HepG2 (cell line): Measurements from ENCODE around the gene FAM20A. TPM values are rescaled to one million over a fixed set of nuclear protein-coding genes. Genes with fewer than 3 reads are reported as not detected.

Experiments
- ATAC-seq: fragments of 200-7000 bp; cut with Tn5 transposase; 3 replicates; pipeline ENCODE4 v1.9.1; 2020; ENCODE audit warnings: mild to moderate bottlenecking, moderate library complexity
- BruUV-seq: library from RNA; stranded (reverse); fragments of 400-500 nt; replicated peaks from 2 replicates; lab custom pipeline; 2021; lab: Mats Ljungman, UMichigan
- CTCF ChIA-PET: fragments of 300-600 bp; formaldehyde crosslinking; extraction: SDS; loops from one replicate; lab custom pipeline; 2021; ENCODE audit warnings: low total read pairs, inconsistent platforms, low intra/inter-chr PET ratio; lab: Yijun Ruan, JAX
- POLR2A ChIA-PET: fragments of 350-600 bp; sonication (Branson Sonifier 250); formaldehyde crosslinking; loops from one replicate; lab custom pipeline; 2020; ENCODE audit warnings: antibody characterized with exemption, inconsistent platforms; lab: Yijun Ruan, JAX
- DNase-seq: peaks from one replicate; pipeline ENCODE4 v3.0.0-alpha.2; 2015; ENCODE audit warnings: low spot score
- FAIRE-seq: peaks from 3 replicates; lab custom pipeline; 2011; peaks lifted over from hg19 to GRCh38; lab: Jason Lieb, UNC
- H2AFZ ChIP-seq: one replicate; pipeline ENCODE4 v1.6.1; 2011; ENCODE audit warnings: low read length, inconsistent platforms
- H3K27ac ChIP-seq: fragments of 300-600 bp; 3 replicates; pipeline ENCODE4 v1.8.0; 2011; ENCODE audit warnings: mixed run types, mild to moderate bottlenecking, mixed read lengths, low read length, inconsistent platforms; ENCODE audit not compliant: insufficient read depth; ENCODE audit errors: extremely low read length
- H3K27me3 ChIP-seq, 2 experiments: fragments of 200-600 bp in 1 of 2; 2 replicates in 1 of 2; 3 replicates in 1 of 2; pipeline versions ENCODE4 v1.6.0 to v1.8.0; 2011; ENCODE audit warnings: low read length in 2 of 2, mild to moderate bottlenecking in 2 of 2, moderate library complexity in 2 of 2, inconsistent platforms in 1 of 2; ENCODE audit not compliant: insufficient read depth in 2 of 2, control insufficient read depth in 1 of 2
- H3K36me3 ChIP-seq, 2 experiments: fragments of 200-600 bp in 1 of 2; replicated peaks in 1 of 2; 2 replicates in 1 of 2; 3 replicates in 1 of 2; pipeline versions ENCODE4 v1.5.1 to v1.8.0; 2011; ENCODE audit warnings: low read length in 2 of 2, inconsistent platforms in 1 of 2; ENCODE audit not compliant: insufficient read depth in 2 of 2, control insufficient read depth in 1 of 2
- H3K4me1 ChIP-seq: 2 replicates; pipeline ENCODE4 v1.5.1; 2012; ENCODE audit warnings: low read length, inconsistent platforms; ENCODE audit not compliant: insufficient read depth
- H3K4me2 ChIP-seq: 2 replicates; pipeline ENCODE4 v1.6.0; 2011; ENCODE audit warnings: low read depth, low read length, inconsistent platforms
- H3K4me3 ChIP-seq, 3 experiments: fragments of 200-600 bp in 1 of 3; sonication (generic), shearing (Covaris generic) in 1 of 3; replicated peaks in 1 of 3; 2 replicates each; pipeline ENCODE4 v1.5.1; 2011 to 2016; ENCODE audit warnings: low read length in 3 of 3, inconsistent platforms in 2 of 3, low read depth in 2 of 3, mild to moderate bottlenecking in 2 of 3, control low read depth in 1 of 3, mixed read lengths in 1 of 3; ENCODE audit not compliant: insufficient read depth in 1 of 3
- H3K79me2 ChIP-seq: one replicate; pipeline ENCODE4 v1.6.1; 2011; ENCODE audit warnings: low read length, inconsistent platforms; ENCODE audit not compliant: insufficient read depth
- H3K9ac ChIP-seq: 2 replicates; pipeline ENCODE4 v1.6.0; 2011; ENCODE audit warnings: mild to moderate bottlenecking, low read depth, low read length, inconsistent platforms; ENCODE audit not compliant: insufficient read depth
- H3K9me3 ChIP-seq: 2 replicates; pipeline ENCODE4 v1.5.1; 2012; ENCODE audit warnings: mild to moderate bottlenecking, low read length
- H4K20me1 ChIP-seq: 2 replicates; pipeline ENCODE4 v1.6.0; 2011; ENCODE audit warnings: inconsistent platforms, mild to moderate bottlenecking, low read length, moderate library complexity; ENCODE audit not compliant: insufficient read depth
- HNRNPUL1 ChIP-seq: fragments of 200-400 bp; formaldehyde crosslinking; IDR thresholded peaks from 2 replicates; pipeline ENCODE4 v1.6.1; 2017; ENCODE audit warnings: low read depth, mild to moderate bottlenecking, low read length, moderate library complexity
- JDP2 ChIP-seq: sonication (generic); formaldehyde crosslinking; IDR thresholded peaks from 2 replicates; pipeline ENCODE4 v1.8.1; 2022; ENCODE audit warnings: missing genetic modification reagents, borderline replicate concordance
- MED13 ChIP-seq: sonication (generic); formaldehyde crosslinking; IDR thresholded peaks from 2 replicates; pipeline ENCODE4 v1.5.0; 2020; ENCODE audit warnings: missing genetic modification reagents
- MIER2 ChIP-seq: IDR thresholded peaks from 2 replicates; pipeline ENCODE4 v1.6.1; 2016; ENCODE audit warnings: missing biosample characterization, missing genetic modification reagents
- PLRG1 ChIP-seq: fragments of 450-650 bp; conservative IDR thresholded peaks from 2 replicates; pipeline ENCODE4 v1.6.1; 2016
- TCF7L2 ChIP-seq: IDR thresholded peaks from 2 replicates; pipeline ENCODE4 v1.6.1; 2011; ENCODE audit warnings: mild to moderate bottlenecking, low read depth, low read length, moderate library complexity
- ZNF670 ChIP-seq: sonication (generic); formaldehyde crosslinking; IDR thresholded peaks from 2 replicates; pipeline ENCODE4 v1.8.0; 2022; ENCODE audit warnings: mild to moderate bottlenecking, missing genetic modification reagents, borderline replicate concordance
- ZNF724P ChIP-seq: sonication (generic); formaldehyde crosslinking; IDR thresholded peaks from 2 replicates; pipeline ENCODE4 v1.8.0; 2022; ENCODE audit warnings: missing genetic modification reagents, borderline replicate concordance
- ZNF772 ChIP-seq: sonication (generic); formaldehyde crosslinking; IDR thresholded peaks from 2 replicates; pipeline ENCODE4 v1.5.0; 2020; ENCODE audit warnings: mild to moderate bottlenecking, missing genetic modification reagents
- WGBS: methylation state at CpG from one replicate; pipeline ENCODE4 v1.1.6; 2017; ENCODE audit warnings: low lambda C conversion rate; 5-methylcytosine and 5-hydroxymethylcytosine counted together
- in situ Hi-C: cut with HindIII; loops from 2 replicates; pipeline ENCODE4 v1.10.0; 2017; ENCODE audit warnings: low pct_unique_long_range_greater_than_20kb; ENCODE audit not compliant: extremely low pct_ligation_motif_present
- intact Hi-C: fragments of 100-400 bp; cut with micrococcal nuclease; formaldehyde crosslinking; loops from one replicate; pipeline ENCODE4 v1.10.0; 2022; ENCODE audit not compliant: unreplicated experiment
- polyA plus RNA-seq, 8 experiments: library from polyadenylated mRNA; depleted of rRNA in 3 of 8; stranded (reverse) in 7 of 8; unstranded in 1 of 8; fragments of >200 nt; fragmentation: Illumina TruSeq in 4 of 8; extraction: Trizol in 4 of 8; gene quantifications; 2 replicates each; pipeline versions ENCODE4 v1.2.1 to v1.2.3, GENCODE V29; 2011 to 2016; ENCODE audit warnings: low read depth in 4 of 8, missing spikeins in 1 of 8, mixed read lengths in 1 of 8; ENCODE audit not compliant: insufficient read depth in 1 of 8
- total RNA-seq, 5 experiments: library from RNA; depleted of rRNA; stranded (reverse); fragments of >200 nt; fragmentation: Illumina TruSeq; extraction: Trizol; gene quantifications; 2 replicates each; pipeline ENCODE4 v1.2.3, GENCODE V29; 2016; ENCODE audit warnings: low read depth in 1 of 5
- TF ChIP-seq, protein P1 (sequence below): sonication (generic); formaldehyde crosslinking; IDR thresholded peaks from 2 replicates; pipeline ENCODE4 v1.4.0; 2020; ENCODE audit warnings: mild to moderate bottlenecking, missing genetic modification reagents
- TF ChIP-seq, protein P2 (sequence below): IDR thresholded peaks from 2 replicates; pipeline ENCODE4 v1.6.1; 2016; ENCODE audit warnings: mild to moderate bottlenecking, missing biosample characterization, missing genetic modification reagents
- TF ChIP-seq, protein P3 (sequence below): sonication (generic); formaldehyde crosslinking; IDR thresholded peaks from 2 replicates; pipeline ENCODE4 v1.5.1; 2020; ENCODE audit warnings: mild to moderate bottlenecking, missing genetic modification reagents, moderate library complexity
- TF ChIP-seq, protein P4 (sequence below): sonication (generic); formaldehyde crosslinking; IDR thresholded peaks from 2 replicates; pipeline ENCODE4 v1.4.0; 2020; ENCODE audit warnings: mild to moderate bottlenecking, missing genetic modification reagents

FAM20A gene
- total and polyA plus RNA-seq, 2 of the 13 experiments (the other 11 are each of a cell fraction or from before 2014, with no cell fraction given) = 9.3 to 20.7 TPM

DNA sequence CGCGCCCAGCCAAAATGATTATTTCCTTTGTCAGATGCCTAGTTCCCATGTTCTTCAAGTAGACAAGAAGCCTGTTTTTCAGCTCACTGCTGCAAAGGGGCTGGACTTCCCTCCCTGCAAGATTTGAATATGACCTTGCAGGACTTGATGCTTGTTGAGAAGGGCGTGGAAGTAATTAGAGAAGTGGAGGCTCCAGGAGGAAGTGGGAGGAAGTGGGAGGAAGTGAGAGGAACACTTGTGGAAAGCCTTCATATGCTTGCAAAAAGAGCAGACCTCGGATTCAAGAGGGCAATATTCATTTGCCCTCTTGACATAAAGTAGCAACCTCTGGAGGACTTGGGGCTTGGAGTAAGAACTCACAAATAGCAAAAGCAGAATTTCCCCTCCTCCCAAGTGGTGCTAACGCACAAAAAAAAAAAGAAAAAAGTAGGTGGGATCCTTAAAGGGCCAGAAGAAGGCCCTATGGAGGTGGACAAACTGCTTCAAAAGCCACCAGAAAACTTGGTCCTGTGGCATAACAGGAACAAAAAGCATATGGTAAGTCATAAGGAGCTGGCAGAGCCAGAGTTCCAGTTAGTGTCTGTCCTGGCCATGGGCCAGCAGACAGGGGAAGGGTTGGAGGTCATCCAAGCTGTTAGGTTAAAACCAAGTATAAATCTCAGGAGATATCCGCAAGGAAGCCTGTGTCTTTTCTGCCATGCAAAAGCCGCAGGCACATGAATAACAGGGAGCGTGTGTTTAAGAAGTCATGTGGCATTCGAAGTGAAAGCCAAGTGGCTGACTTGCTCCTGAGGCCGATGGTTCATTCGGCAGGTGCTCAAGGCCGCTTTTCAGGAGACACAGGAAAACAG is 109.6 kb downstream of the FAM20A start (continued):
- TF ChIP-seq, protein P1, sequence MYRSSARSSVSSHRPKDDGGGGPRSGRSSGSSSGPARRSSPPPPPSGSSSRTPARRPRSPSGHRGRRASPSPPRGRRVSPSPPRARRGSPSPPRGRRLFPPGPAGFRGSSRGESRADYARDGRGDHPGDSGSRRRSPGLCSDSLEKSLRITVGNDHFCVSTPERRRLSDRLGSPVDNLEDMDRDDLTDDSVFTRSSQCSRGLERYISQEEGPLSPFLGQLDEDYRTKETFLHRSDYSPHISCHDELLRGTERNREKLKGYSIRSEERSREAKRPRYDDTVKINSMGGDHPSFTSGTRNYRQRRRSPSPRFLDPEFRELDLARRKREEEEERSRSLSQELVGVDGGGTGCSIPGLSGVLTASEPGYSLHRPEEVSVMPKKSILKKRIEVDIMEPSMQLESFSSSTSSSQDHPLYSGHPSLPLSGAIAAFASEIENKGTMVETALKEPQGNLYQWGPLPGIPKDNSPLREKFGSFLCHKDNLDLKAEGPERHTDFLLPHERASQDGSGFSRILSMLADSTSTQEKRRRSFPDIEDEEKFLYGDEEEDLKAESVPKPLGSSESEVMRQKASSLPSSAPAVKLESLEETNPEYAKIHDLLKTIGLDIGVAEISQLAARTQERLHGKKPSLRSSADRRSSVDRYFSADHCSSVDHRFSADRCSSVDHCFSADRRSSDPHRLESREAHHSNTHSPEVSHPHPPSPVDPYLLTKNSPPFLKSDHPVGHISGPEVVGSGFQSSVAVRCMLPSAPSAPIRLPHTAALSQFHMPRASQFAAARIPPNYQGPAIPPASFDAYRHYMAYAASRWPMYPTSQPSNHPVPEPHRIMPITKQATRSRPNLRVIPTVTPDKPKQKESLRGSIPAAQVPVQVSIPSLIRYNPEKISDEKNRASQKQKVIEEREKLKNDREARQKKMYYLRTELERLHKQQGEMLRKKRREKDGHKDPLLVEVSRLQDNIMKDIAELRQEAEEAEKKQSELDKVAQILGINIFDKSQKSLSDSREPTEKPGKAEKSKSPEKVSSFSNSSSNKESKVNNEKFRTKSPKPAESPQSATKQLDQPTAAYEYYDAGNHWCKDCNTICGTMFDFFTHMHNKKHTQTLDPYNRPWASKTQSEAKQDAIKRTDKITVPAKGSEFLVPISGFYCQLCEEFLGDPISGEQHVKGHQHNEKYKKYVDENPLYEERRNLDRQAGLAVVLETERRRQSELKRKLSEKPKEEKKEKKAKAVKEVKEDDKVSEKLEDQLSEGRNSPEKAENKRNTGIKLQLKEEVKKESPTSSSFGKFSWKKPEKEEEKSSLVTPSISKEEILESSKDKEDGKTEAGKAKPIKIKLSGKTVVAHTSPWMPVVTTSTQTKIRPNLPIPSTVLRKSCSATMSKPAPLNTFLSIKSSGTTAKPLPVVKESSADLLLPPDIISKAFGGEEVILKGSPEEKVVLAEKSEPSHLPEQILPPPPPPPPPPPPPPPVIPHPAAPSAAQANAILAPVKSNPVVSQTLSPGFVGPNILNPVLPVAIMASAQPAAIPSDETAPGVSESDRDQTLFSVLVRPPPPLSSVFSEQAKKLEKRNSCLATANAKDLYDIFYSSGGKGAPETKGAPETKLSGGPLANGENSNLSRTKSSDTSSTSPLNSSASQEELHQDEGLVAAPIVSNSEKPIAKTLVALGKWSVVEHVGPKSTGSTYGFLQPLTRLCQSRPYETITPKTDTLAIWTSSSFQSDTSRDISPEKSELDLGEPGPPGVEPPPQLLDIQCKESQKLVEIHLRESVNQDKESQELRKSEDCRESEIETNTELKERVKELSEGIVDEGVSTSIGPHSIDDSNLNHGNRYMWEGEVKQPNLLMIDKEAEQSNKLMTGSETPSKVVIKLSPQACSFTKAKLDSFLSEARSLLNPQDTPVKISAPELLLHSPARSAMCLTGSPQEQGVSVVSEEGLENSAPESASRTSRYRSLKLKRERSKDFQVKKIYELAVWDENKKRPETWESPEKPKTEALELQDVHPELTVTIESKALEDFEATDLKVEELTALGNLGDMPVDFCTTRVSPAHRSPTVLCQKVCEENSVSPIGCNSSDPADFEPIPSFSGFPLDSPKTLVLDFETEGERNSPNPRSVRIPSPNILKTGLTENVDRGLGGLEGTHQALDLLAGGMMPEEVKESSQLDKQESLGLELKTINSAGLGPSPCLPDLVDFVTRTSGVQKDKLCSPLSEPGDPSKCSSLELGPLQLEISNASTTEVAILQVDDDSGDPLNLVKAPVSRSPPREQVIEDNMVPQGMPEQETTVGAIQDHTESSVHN (CRISPR knock-in tag) = no peak

DNA sequence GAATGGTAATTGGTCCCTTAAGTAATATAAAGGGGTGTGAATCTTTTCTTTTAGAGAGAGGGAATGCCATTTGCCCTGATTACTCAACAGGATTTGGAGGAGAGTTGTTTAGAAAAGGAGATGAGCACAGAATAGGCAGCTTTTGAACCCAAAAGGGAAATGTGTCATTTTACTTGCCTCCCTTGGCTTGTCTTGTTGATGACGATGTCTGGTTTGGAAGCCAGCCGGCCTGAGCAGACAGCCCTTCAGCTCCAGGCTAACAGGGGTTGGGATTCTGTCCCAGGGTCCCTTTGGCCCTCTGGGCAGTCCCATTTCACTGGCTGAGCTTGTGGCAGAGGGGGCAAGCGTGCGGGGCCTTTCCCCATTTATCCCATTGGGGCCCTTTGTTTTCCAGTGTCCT is 111.2 kb downstream of the FAM20A start:
- Histone ChIP-seq H3K27ac (no peak overlapping the region), H3K79me2 (no peaks in the 10 kb centered on the region), H2AFZ (no peak overlapping the region), H3K36me3 (no peaks in the 10 kb centered on the region), H3K9ac (no peak overlapping the region), H3K27me3 (no peaks in the 10 kb centered on the region), H3K4me3 (no peak overlapping the region), H3K9me3 (no peaks in the 10 kb centered on the region), H3K4me1 (peaks cover 44% of the 10 kb centered on the region), H3K4me2 (no peak overlapping the region), H4K20me1 (no peaks in the 10 kb centered on the region)
- BruUV-seq = no TSS peak
- ChIA-PET CTCF (no interaction called here), POLR2A (no interaction called here)
- 86% methylated on average over 4 of the region's 4 CpGs for WGBS
- intact Hi-C loops = no loop called here
- in situ Hi-C loops = no loop called here
- DNase-seq = no peak
- ATAC-seq = no peak
- FAIRE-seq = no peak
- TF ChIP-seq ZNF670 (no peak), MIER2 (CRISPR knock-in tag) (no peak), PLRG1 (no peak), HNRNPUL1 (no peak), MED13 (no peak), TCF7L2 (no peak), ZNF772 (CRISPR knock-in tag) (no peak), JDP2 (CRISPR knock-in tag) (no peak), ZNF724P (CRISPR knock-in tag) (no peak)
- TF ChIP-seq, protein P2, sequence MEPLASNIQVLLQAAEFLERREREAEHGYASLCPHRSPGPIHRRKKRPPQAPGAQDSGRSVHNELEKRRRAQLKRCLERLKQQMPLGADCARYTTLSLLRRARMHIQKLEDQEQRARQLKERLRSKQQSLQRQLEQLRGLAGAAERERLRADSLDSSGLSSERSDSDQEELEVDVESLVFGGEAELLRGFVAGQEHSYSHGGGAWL = no peak
- TF ChIP-seq, protein P3, sequence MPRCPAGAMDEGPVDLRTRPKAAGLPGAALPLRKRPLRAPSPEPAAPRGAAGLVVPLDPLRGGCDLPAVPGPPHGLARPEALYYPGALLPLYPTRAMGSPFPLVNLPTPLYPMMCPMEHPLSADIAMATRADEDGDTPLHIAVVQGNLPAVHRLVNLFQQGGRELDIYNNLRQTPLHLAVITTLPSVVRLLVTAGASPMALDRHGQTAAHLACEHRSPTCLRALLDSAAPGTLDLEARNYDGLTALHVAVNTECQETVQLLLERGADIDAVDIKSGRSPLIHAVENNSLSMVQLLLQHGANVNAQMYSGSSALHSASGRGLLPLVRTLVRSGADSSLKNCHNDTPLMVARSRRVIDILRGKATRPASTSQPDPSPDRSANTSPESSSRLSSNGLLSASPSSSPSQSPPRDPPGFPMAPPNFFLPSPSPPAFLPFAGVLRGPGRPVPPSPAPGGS = no peak
- TF ChIP-seq, protein P4, sequence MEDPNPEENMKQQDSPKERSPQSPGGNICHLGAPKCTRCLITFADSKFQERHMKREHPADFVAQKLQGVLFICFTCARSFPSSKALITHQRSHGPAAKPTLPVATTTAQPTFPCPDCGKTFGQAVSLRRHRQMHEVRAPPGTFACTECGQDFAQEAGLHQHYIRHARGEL = no peak
